Tibial nerve (tissue), 4 donors: Measurements from ENCODE around the gene PIK3CB.
"Not testable (repeated sequence)": the region's sequence is repeated elsewhere in the genome, so short reads cannot be mapped to it uniquely, and the experiment has no call there.

Experiments used
- CTCF ChIP-seq, 5 experiments: fragments of 200-600 bp in 3 of 5; fragments of 450-650 bp in 2 of 5; sonication (generic) in 3 of 5; IDR thresholded peaks; one replicate each; pipeline ENCODE4 v1.5.1; 2016 to 2019; ENCODE audit warnings: antibody characterized with exemption in 5 of 5, mild to moderate bottlenecking in 3 of 5, moderate library complexity in 2 of 5
- EP300 ChIP-seq, 2 donors: sonication (generic); formaldehyde crosslinking; IDR thresholded peaks; one replicate each; pipeline ENCODE4 v1.6.1; 2017; ENCODE audit warnings: antibody characterized with exemption in 2 of 2, mild to moderate bottlenecking in 1 of 2
- POLR2A ChIP-seq, 2 donors: fragments of 450-650 bp; IDR thresholded peaks; one replicate each; pipeline ENCODE4 v1.6.1; 2017; ENCODE audit warnings: antibody characterized with exemption in 2 of 2, mild to moderate bottlenecking in 2 of 2, moderate library complexity in 2 of 2

GRCh38 chr3:138835846-138836245, 1.1 kb upstream of the PIK3CB start:
- not testable (repeated sequence) for TF ChIP-seq POLR2A, CTCF, EP300 (IDR thresholded peaks at IDR 0.05)
